Neuronal stem cell (in vitro differentiated cells): ENCODE measurements around the gene PTPN4.

Experiments used
- DNase-seq: peaks from one replicate; pipeline ENCODE4 v3.0.0-alpha.2; 2013; ENCODE audit warnings: low spot score
- H2AFZ ChIP-seq: one replicate; pipeline ENCODE4 v1.6.1; 2013; ENCODE audit warnings: mild to moderate bottlenecking, low read length, inconsistent platforms
- H2AK5ac ChIP-seq: 2 replicates; pipeline ENCODE4 v1.6.1; 2013; ENCODE audit warnings: low read depth, mild to moderate bottlenecking, inconsistent platforms, low read length, moderate library complexity, mixed read lengths
- H2BK120ac ChIP-seq: 2 replicates; pipeline ENCODE4 v1.6.1; 2013; ENCODE audit warnings: low read depth, mild to moderate bottlenecking, inconsistent platforms, low read length, moderate library complexity, mixed read lengths
- H2BK12ac ChIP-seq: one replicate; pipeline ENCODE4 v1.6.1; 2013; ENCODE audit warnings: low read length, inconsistent platforms
- H2BK15ac ChIP-seq: 2 replicates; pipeline ENCODE4 v1.6.1; 2013; ENCODE audit warnings: mild to moderate bottlenecking, low read length, inconsistent platforms, mixed read lengths
- H2BK5ac ChIP-seq: one replicate; pipeline ENCODE4 v1.6.1; 2013; ENCODE audit warnings: inconsistent platforms, mild to moderate bottlenecking, low read length, moderate library complexity
- H3K14ac ChIP-seq: one replicate; pipeline ENCODE4 v1.6.1; 2013; ENCODE audit warnings: low read length, inconsistent platforms
- H3K18ac ChIP-seq: 2 replicates; pipeline ENCODE4 v1.6.1; 2013; ENCODE audit warnings: low read length, inconsistent platforms
- H3K23ac ChIP-seq: 2 replicates; pipeline ENCODE4 v1.6.1; 2013; ENCODE audit warnings: low read depth, mild to moderate bottlenecking, mixed read lengths, low read length, inconsistent platforms; ENCODE audit not compliant: poor library complexity
- H3K27ac ChIP-seq: replicated peaks from 3 replicates; pipeline ENCODE4 v1.5.1; 2013; ENCODE audit warnings: low read length, inconsistent platforms
- H3K27me3 ChIP-seq, 3 experiments: 2 replicates each; pipeline ENCODE4 v1.6.1; 2013; ENCODE audit warnings: low read length in 3 of 3, mild to moderate bottlenecking in 2 of 3, inconsistent platforms in 1 of 3, low read depth in 1 of 3, mixed read lengths in 1 of 3, moderate library complexity in 1 of 3; ENCODE audit not compliant: control insufficient read depth in 3 of 3, insufficient read depth in 3 of 3
- H3K36me3 ChIP-seq, 2 donors: replicated peaks in 1 of 2; 2 replicates each; pipeline ENCODE4 v1.6.1; 2013; ENCODE audit warnings: low read length in 2 of 2; ENCODE audit not compliant: control insufficient read depth in 2 of 2, insufficient read depth in 2 of 2
- H3K4ac ChIP-seq: 2 replicates; pipeline ENCODE4 v1.6.1; 2013; ENCODE audit warnings: inconsistent platforms, mild to moderate bottlenecking, low read length, moderate library complexity
- H3K4me1 ChIP-seq, 2 donors: 1 replicate in 1 of 2; 2 replicates in 1 of 2; pipeline ENCODE4 v1.6.1; 2013; ENCODE audit warnings: low read length in 2 of 2, low read depth in 1 of 2; ENCODE audit not compliant: control insufficient read depth in 2 of 2, insufficient read depth in 1 of 2
- H3K4me2 ChIP-seq: one replicate; pipeline ENCODE4 v1.6.1; 2013; ENCODE audit warnings: mild to moderate bottlenecking, low read length, inconsistent platforms; ENCODE audit not compliant: insufficient read depth, poor library complexity, severe bottlenecking
- H3K4me3 ChIP-seq, 2 donors: 2 replicates each; pipeline ENCODE4 v1.5.1; 2013; ENCODE audit warnings: low read length in 2 of 2, mild to moderate bottlenecking in 2 of 2, inconsistent platforms in 1 of 2, moderate library complexity in 1 of 2
- H3K79me1 ChIP-seq: one replicate; pipeline ENCODE4 v1.6.1; 2013; ENCODE audit warnings: low read depth, mild to moderate bottlenecking, inconsistent platforms, low read length, moderate library complexity
- H3K9ac ChIP-seq: one replicate; pipeline ENCODE4 v1.6.1; 2013; ENCODE audit warnings: mild to moderate bottlenecking, low read depth, low read length, inconsistent platforms; ENCODE audit not compliant: poor library complexity
- H3K9me3 ChIP-seq, 2 donors: replicated peaks in 1 of 2; 2 replicates each; pipeline versions ENCODE3 to v1.6.1; 2013; ENCODE audit warnings: low read length in 2 of 2, mild to moderate bottlenecking in 2 of 2, inconsistent platforms in 1 of 2, low read depth in 1 of 2, mixed read lengths in 1 of 2, moderate library complexity in 1 of 2; ENCODE audit not compliant: control insufficient read depth in 2 of 2, insufficient read depth in 1 of 2
- H4K8ac ChIP-seq: one replicate; pipeline ENCODE4 v1.6.1; 2013; ENCODE audit warnings: low read depth, mild to moderate bottlenecking, inconsistent platforms, low read length, moderate library complexity
- H4K91ac ChIP-seq: one replicate; pipeline ENCODE4 v1.6.1; 2013; ENCODE audit warnings: low read length, low read depth, mild to moderate bottlenecking, inconsistent platforms; ENCODE audit not compliant: poor library complexity
- WGBS, 2 donors: extraction: QIAGEN DNeasy Blood & Tissue Kit; methylation state at CpG; one replicate each; pipeline ENCODE4 v1.1.7; 2013; ENCODE audit warnings: missing lambda C conversion rate in 2 of 2, mixed read lengths in 1 of 2; ENCODE audit not compliant: insufficient read length in 2 of 2, insufficient replicate concordance in 1 of 2; ENCODE audit errors: extremely low coverage in 2 of 2; 5-methylcytosine and 5-hydroxymethylcytosine counted together

PTPN4 gene

GRCh38 chr2:119718501-119719260 is 41.0 kb upstream of the PTPN4 start:
- no peak overlapping the region for H4K91ac ChIP-seq
- peaks cover 0 to 2% of the 10 kb centered on the region in 2 donors for H3K9me3 ChIP-seq
- no peak overlapping the region for H3K4me3 ChIP-seq
- no peaks in the 10 kb centered on the region for H3K36me3 ChIP-seq
- no peak overlapping the region for H3K27ac ChIP-seq
- H3K4ac ChIP-seq, result no peak overlapping the region
- H4K8ac ChIP-seq, result no peak overlapping the region
- H3K4me2 ChIP-seq, result no peak overlapping the region
- peaks cover 0 to 9% of the 10 kb centered on the region in 2 donors for H3K4me1 ChIP-seq
- H2BK5ac ChIP-seq, result no peak overlapping the region
- H2BK15ac ChIP-seq, result no peak overlapping the region
- no CpG with 5 or more reads among the region's 12 CpGs for whole genome bisulfite sequencing, 2 donors
- H3K23ac ChIP-seq, result no peak overlapping the region
- no peak overlapping the region for H2AK5ac ChIP-seq
- no peaks in the 10 kb centered on the region for H3K79me1 ChIP-seq
- no peak overlapping the region for H2BK120ac ChIP-seq
- H3K18ac ChIP-seq, result no peak overlapping the region
- H3K14ac ChIP-seq, result no peak overlapping the region
- H2BK12ac ChIP-seq, result no peak overlapping the region
- DNase-seq, result no peak
- peaks cover 0 to 21% (median 0%) of the 10 kb centered on the region in 3 experiments for H3K27me3 ChIP-seq
- H3K9ac ChIP-seq, result no peak overlapping the region
- H2AFZ ChIP-seq, result no peak overlapping the region

GRCh38 chr2:119719261-119719627 is 40.5 kb upstream of the PTPN4 start:
- Histone ChIP-seq H3K4ac (no peak overlapping the region), H3K23ac (no peak overlapping the region), H3K4me2 (no peak overlapping the region), H3K14ac (no peak overlapping the region), H3K27me3 (peaks cover 0 to 17% (median 0%) of the 10 kb centered on the region in 3 experiments), H4K8ac (no peak overlapping the region), H2BK15ac (no peak overlapping the region), H3K4me3 (no peak overlapping the region), H2BK12ac (no peak overlapping the region), H3K27ac (no peak overlapping the region), H3K9ac (no peak overlapping the region), H2BK5ac (no peak overlapping the region), H2AFZ (no peak overlapping the region), H4K91ac (no peak overlapping the region), H3K4me1 (peaks cover 0 to 10% of the 10 kb centered on the region in 2 donors), H3K18ac (no peak overlapping the region), H3K36me3 (no peaks in the 10 kb centered on the region), H3K79me1 (no peaks in the 10 kb centered on the region), H2BK120ac (no peak overlapping the region), H3K9me3 (peaks cover 0 to 2% of the 10 kb centered on the region in 2 donors), H2AK5ac (no peak overlapping the region)
- no peak for DNase-seq
- WGBS, 2 donors, result no CpG with 5 or more reads among the region's 3 CpGs

GRCh38 chr2:119721043-119721442 is 38.7 kb upstream of the PTPN4 start:
- Histone ChIP-seq H3K14ac (no peak overlapping the region), H2BK12ac (no peak overlapping the region), H3K18ac (no peak overlapping the region), H4K91ac (no peak overlapping the region), H3K36me3 (no peaks in the 10 kb centered on the region), H2BK5ac (no peak overlapping the region), H2AFZ (no peak overlapping the region), H3K4me1 (peaks cover 0 to 8% of the 10 kb centered on the region in 2 donors), H4K8ac (no peak overlapping the region), H3K27ac (no peak overlapping the region), H3K4ac (no peak overlapping the region), H3K9ac (no peak overlapping the region), H2AK5ac (no peak overlapping the region), H3K4me3 (no peak overlapping the region), H3K4me2 (no peak overlapping the region), H3K9me3 (peaks cover 0 to 2% of the 10 kb centered on the region in 2 donors), H2BK15ac (no peak overlapping the region), H3K79me1 (no peaks in the 10 kb centered on the region), H3K27me3 (peaks cover 0 to 5% (median 0%) of the 10 kb centered on the region in 3 experiments), H2BK120ac (no peak overlapping the region), H3K23ac (no peak overlapping the region)
- no peak for DNase-seq
- no CpG with 5 or more reads among the region's 1 CpG for WGBS, 2 donors

- no peak for DNase-seq
- peaks cover 0 to 2% of the 10 kb centered on the region in 2 donors for H3K9me3 ChIP-seq
- H4K8ac ChIP-seq, result no peak overlapping the region
- H3K4ac ChIP-seq, result no peak overlapping the region
- H2AK5ac ChIP-seq, result no peak overlapping the region
- H3K79me1 ChIP-seq, result no peaks in the 10 kb centered on the region
- no peak overlapping the region for H2AFZ ChIP-seq
- H2BK12ac ChIP-seq, result no peak overlapping the region
- H3K4me1 ChIP-seq, result peaks cover 0 to 8% of the 10 kb centered on the region in 2 donors
- H3K36me3 ChIP-seq, result no peaks in the 10 kb centered on the region
- H3K27ac ChIP-seq, result no peak overlapping the region
- no peak overlapping the region for H3K14ac ChIP-seq
- no peak overlapping the region for H3K9ac ChIP-seq
- WGBS, 2 donors, result no CpG with 5 or more reads among the region's 5 CpGs
- no peak overlapping the region for H2BK5ac ChIP-seq
- peaks cover 0 to under 1% (median 0%) of the 10 kb centered on the region in 3 experiments for H3K27me3 ChIP-seq
- H2BK120ac ChIP-seq, result no peak overlapping the region
- H2BK15ac ChIP-seq, result no peak overlapping the region
- no peak overlapping the region for H3K4me3 ChIP-seq
- no peak overlapping the region for H3K4me2 ChIP-seq
- no peak overlapping the region for H3K23ac ChIP-seq
- H4K91ac ChIP-seq, result no peak overlapping the region
- H3K18ac ChIP-seq, result no peak overlapping the region
These were observed 38.3 kb upstream of the PTPN4 start for GRCh38 chr2:119721462-119721861.
